GM12873 (cell line): ENCODE results near the gene FKTN.

Experiments
- TF ChIP-seq, protein P1 (sequence below): IDR thresholded peaks from 2 replicates; pipeline ENCODE4 v1.5.1; 2012; ENCODE audit warnings: low read depth, mild to moderate bottlenecking, moderate library complexity, low read length, control low read depth; ENCODE audit not compliant: insufficient read depth; ENCODE audit errors: missing control alignments

Gene FKTN

DNA sequence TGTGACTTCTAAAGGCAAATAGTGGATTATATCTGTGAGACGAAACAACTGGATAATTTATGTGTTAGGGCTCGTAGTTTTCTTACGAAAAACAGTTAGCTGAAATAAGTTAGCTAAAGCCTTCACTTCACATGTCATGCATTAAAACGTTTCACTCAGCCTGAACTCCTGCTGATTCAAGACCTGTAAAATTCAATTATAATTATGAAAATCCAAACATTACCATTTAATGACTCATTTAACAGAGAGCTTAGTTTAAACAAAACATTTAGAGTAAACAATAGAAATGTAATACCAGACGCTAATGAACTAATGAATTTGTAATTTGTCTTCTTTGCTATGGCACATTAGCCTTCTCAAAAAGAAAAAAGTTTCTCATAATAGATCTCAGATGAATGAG lies 106.0 kb downstream of the FKTN start:
- TF ChIP-seq, protein P1, sequence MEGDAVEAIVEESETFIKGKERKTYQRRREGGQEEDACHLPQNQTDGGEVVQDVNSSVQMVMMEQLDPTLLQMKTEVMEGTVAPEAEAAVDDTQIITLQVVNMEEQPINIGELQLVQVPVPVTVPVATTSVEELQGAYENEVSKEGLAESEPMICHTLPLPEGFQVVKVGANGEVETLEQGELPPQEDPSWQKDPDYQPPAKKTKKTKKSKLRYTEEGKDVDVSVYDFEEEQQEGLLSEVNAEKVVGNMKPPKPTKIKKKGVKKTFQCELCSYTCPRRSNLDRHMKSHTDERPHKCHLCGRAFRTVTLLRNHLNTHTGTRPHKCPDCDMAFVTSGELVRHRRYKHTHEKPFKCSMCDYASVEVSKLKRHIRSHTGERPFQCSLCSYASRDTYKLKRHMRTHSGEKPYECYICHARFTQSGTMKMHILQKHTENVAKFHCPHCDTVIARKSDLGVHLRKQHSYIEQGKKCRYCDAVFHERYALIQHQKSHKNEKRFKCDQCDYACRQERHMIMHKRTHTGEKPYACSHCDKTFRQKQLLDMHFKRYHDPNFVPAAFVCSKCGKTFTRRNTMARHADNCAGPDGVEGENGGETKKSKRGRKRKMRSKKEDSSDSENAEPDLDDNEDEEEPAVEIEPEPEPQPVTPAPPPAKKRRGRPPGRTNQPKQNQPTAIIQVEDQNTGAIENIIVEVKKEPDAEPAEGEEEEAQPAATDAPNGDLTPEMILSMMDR = no peak

DNA sequence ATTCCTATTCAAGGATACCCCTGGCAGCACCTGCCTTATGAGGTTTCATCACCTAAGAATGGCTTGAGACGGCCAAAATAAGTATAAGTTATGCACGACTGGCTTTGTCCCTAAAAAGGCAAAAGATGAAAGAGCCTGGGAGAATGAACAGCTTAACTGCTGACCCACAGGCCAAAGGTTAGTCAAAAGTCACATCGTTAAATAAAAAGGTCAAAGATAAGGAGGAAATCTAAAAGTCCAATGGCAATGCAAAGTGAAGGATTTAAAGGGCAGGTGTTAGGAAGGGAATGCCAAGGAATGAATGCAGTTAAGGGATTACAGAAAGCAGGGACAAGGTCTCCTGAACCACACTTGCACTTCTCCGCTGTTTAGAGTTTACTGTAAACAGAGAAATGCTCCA lies 109.9 kb downstream of the FKTN start:
- TF ChIP-seq, protein P1 = no peak

DNA sequence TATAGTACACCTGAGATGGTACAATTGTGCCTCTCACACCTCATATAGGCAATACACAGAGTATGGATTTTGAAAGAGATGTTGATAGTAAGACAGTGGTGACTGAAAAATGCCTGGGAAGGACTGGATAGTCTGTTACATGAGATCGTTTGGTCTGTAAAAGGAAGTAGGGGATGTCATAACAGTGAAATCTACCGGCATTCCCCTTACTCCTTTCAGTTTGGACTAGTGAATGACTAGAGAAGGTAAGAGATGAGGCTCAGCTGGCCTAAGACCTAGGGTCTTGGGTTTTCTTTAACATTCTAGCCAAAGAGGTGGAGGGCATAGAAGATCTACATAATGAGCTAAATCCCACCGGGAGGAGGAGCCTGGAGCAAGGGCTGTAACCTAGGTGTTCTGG lies 112.4 kb downstream of the FKTN start:
- TF ChIP-seq, protein P1 = no peak

DNA sequence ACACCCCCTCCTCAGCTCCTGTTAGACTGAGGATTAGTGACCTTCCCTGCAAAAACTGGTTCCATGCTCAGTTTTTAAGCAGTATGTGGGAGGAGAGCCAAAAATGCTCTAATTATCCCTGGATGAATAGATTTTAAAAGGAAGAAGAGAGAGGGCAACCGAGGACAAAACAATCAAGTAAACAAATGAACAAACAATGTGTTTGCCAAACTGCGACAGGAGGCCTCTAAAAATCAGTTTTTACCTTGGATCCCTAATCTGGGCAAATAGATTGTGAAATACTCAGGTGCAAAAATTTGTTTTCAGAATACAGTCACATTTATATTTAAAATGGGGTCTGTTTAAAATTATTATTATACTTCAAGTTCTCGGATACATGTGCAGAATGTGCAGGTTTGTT lies 112.8 kb downstream of the FKTN start:
- TF ChIP-seq, protein P1 = no peak

DNA sequence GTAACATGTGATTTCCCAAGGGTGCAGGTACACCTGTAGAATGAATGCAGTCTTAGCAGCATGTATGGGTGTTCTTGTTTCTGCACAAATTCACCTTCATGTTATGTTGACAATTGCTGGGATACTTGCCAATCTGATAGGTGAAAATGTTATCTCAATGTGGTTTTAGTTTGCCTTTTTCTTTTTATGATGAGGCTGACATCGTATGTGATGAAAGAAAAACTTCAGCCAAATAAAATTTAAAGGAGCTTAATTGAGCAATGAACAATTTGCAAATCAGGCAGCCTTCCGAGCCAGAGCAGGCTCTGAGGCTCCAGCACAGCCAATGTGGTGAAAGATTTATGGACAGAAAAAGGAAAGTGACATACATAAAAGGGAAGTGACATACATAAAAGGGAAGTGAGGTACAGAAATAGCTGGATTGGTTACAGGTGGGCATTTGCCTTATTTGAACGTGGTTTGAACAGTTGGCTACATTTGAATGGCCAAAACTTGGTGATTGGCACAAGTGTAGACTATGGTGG lies 114.8 kb downstream of the FKTN start:
- TF ChIP-seq, protein P1 = no peak

DNA sequence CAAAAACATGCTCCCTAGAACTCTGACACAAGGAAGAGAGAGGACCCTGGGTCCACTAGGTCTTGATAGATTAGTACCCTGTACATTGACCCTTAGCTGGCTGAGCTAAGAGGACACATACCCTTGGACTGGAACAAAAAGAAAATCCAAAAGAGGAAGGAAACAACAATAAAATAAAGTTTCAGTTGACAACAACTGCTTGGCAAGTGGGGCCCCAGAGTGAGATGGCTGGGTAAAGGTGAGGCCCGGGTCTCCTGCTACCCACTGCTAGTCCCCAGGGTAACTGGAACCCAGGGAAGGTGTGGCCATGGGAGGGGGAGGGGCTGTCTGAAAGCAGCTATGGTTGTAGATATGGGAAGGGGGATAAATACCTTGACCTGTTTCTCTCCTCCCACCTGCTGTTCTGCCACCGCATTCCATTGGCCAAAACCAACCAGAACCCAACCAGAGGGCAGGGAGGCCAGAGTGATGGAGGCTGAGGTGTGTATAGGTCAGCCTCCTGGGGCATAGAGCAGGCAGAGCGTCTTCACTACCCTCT lies 116.0 kb downstream of the FKTN start:
- TF ChIP-seq, protein P1 = no peak

DNA sequence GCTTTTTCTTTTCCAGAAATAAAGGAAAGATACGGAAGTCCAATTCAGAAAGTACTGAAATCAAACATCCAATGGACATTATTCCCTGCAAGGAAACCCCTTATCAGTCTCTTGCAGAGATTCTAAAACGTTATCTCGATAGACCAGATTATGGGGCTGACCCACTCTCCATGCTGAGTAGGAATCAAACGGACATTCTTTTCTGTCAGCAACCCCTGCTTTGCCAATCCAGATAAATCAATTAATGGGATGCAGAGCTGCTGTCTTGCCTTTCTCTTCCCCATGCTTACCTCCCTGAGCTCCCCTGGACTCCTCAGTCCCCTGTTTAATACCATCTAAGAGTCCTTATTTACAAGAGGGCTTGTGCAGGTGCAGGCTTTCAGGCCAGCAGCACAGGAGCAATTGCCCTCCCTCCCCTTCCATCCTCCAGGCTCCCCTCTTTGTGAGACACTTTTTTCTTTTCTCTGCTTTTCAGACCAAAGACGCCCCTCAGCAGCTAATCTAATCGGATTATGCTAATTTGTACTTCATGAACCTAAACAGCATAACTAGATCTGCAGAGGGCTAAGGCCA lies 118.5 kb downstream of the FKTN start:
- TF ChIP-seq, protein P1 = no peak
